MCF 10A (cell line): ENCODE data around the gene BRD1. TPM values are rescaled to one million over a fixed set of nuclear protein-coding genes. Genes with fewer than 3 reads are reported as not detected.

ENCODE experiments used
- BruUV-seq: library from RNA; stranded (reverse); fragments of 400-500 nt; replicated peaks from 2 replicates; lab custom pipeline; 2021; lab: Mats Ljungman, UMichigan
- CTCF ChIA-PET: fragments of 300-600 bp; sonication (Branson Sonifier 250); formaldehyde crosslinking; extraction: SDS; loops from one replicate; lab custom pipeline; 2021; ENCODE audit warnings: antibody characterized with exemption, inconsistent platforms; lab: Yijun Ruan, JAX
- POLR2A ChIA-PET: fragments of 300-600, 350-650 bp; sonication (Branson Sonifier 250); formaldehyde crosslinking; extraction: SDS; loops from one replicate; lab custom pipeline; 2020; ENCODE audit warnings: antibody characterized with exemption, inconsistent platforms; lab: Yijun Ruan, JAX
- DNase-seq: peaks from one replicate; pipeline ENCODE4 v3.0.0-alpha.2; 2018; ENCODE audit not compliant: unreplicated experiment
- H3K27ac Mint-ChIP-seq: one replicate; pipeline ENCODE4 v1.8.0; 2022; ENCODE audit warnings: mild to moderate bottlenecking, low read depth, mixed read lengths; ENCODE audit not compliant: unreplicated experiment
- H3K27me3 Mint-ChIP-seq: one replicate; pipeline ENCODE4 v1.8.0; 2022; ENCODE audit warnings: mixed read lengths; ENCODE audit not compliant: insufficient read depth, unreplicated experiment
- H3K36me3 Mint-ChIP-seq: one replicate; pipeline ENCODE4 v1.8.0; 2022; ENCODE audit warnings: mild to moderate bottlenecking, moderate library complexity, mixed read lengths; ENCODE audit not compliant: insufficient read depth, unreplicated experiment
- H3K4me1 Mint-ChIP-seq: one replicate; pipeline ENCODE4 v1.8.0; 2022; ENCODE audit warnings: mixed read lengths; ENCODE audit not compliant: insufficient read depth, unreplicated experiment
- H3K4me3 Mint-ChIP-seq: one replicate; pipeline ENCODE4 v1.8.0; 2022; ENCODE audit warnings: mild to moderate bottlenecking, moderate library complexity, mixed read lengths; ENCODE audit not compliant: unreplicated experiment
- H3K9me3 Mint-ChIP-seq: one replicate; pipeline ENCODE4 v1.8.0; 2022; ENCODE audit warnings: mixed read lengths; ENCODE audit not compliant: unreplicated experiment
- CTCF ChIP-seq: fragments of 200-600 bp; IDR thresholded peaks from one replicate; pipeline ENCODE4 v1.8.0; 2022; ENCODE audit warnings: antibody characterized with exemption, mild to moderate bottlenecking; ENCODE audit not compliant: unreplicated experiment
- intact Hi-C: fragments of 100-400 bp; cut with micrococcal nuclease; formaldehyde crosslinking; loops from 2 replicates; pipeline ENCODE4 v1.14.1; 2022
- total RNA-seq: library from RNA; stranded (reverse); gene quantifications from 2 replicates; pipeline ENCODE4 v1.2.3, GENCODE V29; 2022

The BRD1 gene
- total RNA-seq, 1 experiment from 2014 or later = 48.1 TPM

DNA sequence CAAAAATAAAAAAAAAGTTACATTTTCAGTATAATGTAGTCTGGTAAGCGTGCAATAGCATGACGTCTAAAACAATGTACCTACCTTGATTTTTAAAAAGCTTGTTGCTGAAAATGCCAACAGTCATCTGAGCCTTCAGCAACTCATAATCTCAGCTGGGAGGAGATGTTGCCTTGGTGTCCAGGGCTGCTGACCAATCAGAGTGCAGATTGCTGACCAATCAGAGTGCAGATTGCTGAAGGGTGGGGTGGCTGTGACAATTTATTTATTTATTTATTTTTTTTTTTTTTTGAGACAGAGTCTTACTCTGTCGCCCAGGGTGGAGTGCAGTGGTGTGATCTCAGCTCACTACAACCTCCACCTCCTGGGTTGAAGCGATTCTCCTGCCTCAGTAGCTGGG is 43.8 kb upstream of the BRD1 start:
- peaks cover 10% of the 10 kb centered on the region for H3K9me3 Mint-ChIP-seq
- no peaks in the 10 kb centered on the region for H3K27me3 Mint-ChIP-seq
- TF ChIP-seq CTCF = no peak
- POLR2A ChIA-PET = interaction anchor here (1.6 kb wide), 1 partner anchor 16 kb away, joined by 4 read pairs; no protein-coding TSS in a partner anchor
- no peaks in the 10 kb centered on the region for H3K4me1 Mint-ChIP-seq
- H3K27ac Mint-ChIP-seq = no peak overlapping the region
- BruUV-seq = no TSS peak
- no peak for DNase-seq
- H3K36me3 Mint-ChIP-seq = peaks cover 43% of the 10 kb centered on the region
- CTCF ChIA-PET = interaction anchor here (1.9 kb wide), 1 partner anchor 104 kb away, joined by 6 read pairs; no protein-coding TSS in a partner anchor
- intact Hi-C loops = no loop called here
- no peak overlapping the region for H3K4me3 Mint-ChIP-seq

GRCh38 chr22:49869845-49870712 is 42.4 kb upstream of the BRD1 start:
- Mint-ChIP-seq H3K27me3 (no peaks in the 10 kb centered on the region), H3K27ac (no peak overlapping the region), H3K9me3 (peaks cover 21% of the 10 kb centered on the region), H3K4me1 (no peaks in the 10 kb centered on the region), H3K4me3 (no peak overlapping the region), H3K36me3 (peaks cover 50% of the 10 kb centered on the region)
- intact Hi-C loops = no loop called here
- POLR2A ChIA-PET = interaction anchor here (1.6 kb wide), 1 partner anchor 14 kb away, joined by 4 read pairs; no protein-coding TSS in a partner anchor
- no peak for TF ChIP-seq CTCF
- BruUV-seq = no TSS peak
- CTCF ChIA-PET = interaction anchor here (1.7 to 1.9 kb wide), 2 partner anchors 12 to 103 kb away, joined by 4 to 6 read pairs; no protein-coding TSS in a partner anchor
- DNase-seq = no peak

GRCh38 chr22:49869086-49869830 is 41.6 kb upstream of the BRD1 start:
- BruUV-seq = no TSS peak
- H3K27ac Mint-ChIP-seq = no peak overlapping the region
- POLR2A ChIA-PET = no interaction called here
- intact Hi-C loops = no loop called here
- CTCF ChIA-PET = interaction anchor here (1.7 kb wide), 1 partner anchor 13 kb away, joined by 4 read pairs; no protein-coding TSS in a partner anchor
- peaks cover 21% of the 10 kb centered on the region for H3K9me3 Mint-ChIP-seq
- peaks cover 45% of the 10 kb centered on the region for H3K36me3 Mint-ChIP-seq
- H3K4me1 Mint-ChIP-seq = no peaks in the 10 kb centered on the region
- no peak overlapping the region for H3K4me3 Mint-ChIP-seq
- no peak for DNase-seq
- no peak for TF ChIP-seq CTCF
- no peaks in the 10 kb centered on the region for H3K27me3 Mint-ChIP-seq
